ENCODE results near the gene CD7. TPM values are rescaled to one million over a fixed set of nuclear protein-coding genes. Genes with fewer than 3 reads are reported as not detected.

The CD7 gene
- total and polyA plus RNA-seq, 10 donors = 14.8 to 60.1 (median 24.3) TPM

DNA sequence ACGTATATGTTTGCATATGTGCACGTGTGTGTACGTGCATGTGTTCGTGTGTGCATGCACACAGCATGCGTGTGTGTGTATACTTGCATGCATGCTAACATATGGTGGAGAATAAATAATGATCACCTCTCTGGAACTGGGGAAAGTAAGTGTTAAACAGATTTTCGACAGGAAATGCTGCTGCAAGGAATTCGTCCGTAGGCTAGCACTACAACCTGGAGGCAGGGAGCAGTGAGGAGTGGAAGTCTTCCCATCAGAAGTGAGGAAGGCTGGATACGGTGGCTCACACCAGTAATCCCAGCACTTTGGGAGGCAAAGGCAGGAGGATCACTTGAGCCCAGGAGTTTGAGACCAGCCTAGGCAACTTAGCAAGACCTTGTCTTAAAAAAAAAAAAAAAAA, 39.1 kb downstream of the CD7 start:
- Histone ChIP-seq H3K27me3 (replicated peaks in 1 of 7) (no peaks in the 10 kb centered on the region), H3K4me1 (peaks cover 6 to 58% (median 30%) of the 10 kb centered on the region in 6 donors), H3K9me3 (no peaks in the 10 kb centered on the region), H3K36me3 (no peaks in the 10 kb centered on the region), H3K4me3 (no peak overlapping the region), H3K27ac (peak overlapping the region in 3 of 8 donors; percentile 80 to 89 (median 81))
- 76 to 88% (median 87%) methylated on average over 9 of the region's 9 CpGs for WGBS, 5 donors
- DNase-seq = no peak
- no peak for TF ChIP-seq POLR2A (IDR thresholded peaks at IDR 0.05)
- TF ChIP-seq POLR2AphosphoS5 (IDR thresholded peaks at IDR 0.05) = no peak
- TF ChIP-seq, protein P1, sequence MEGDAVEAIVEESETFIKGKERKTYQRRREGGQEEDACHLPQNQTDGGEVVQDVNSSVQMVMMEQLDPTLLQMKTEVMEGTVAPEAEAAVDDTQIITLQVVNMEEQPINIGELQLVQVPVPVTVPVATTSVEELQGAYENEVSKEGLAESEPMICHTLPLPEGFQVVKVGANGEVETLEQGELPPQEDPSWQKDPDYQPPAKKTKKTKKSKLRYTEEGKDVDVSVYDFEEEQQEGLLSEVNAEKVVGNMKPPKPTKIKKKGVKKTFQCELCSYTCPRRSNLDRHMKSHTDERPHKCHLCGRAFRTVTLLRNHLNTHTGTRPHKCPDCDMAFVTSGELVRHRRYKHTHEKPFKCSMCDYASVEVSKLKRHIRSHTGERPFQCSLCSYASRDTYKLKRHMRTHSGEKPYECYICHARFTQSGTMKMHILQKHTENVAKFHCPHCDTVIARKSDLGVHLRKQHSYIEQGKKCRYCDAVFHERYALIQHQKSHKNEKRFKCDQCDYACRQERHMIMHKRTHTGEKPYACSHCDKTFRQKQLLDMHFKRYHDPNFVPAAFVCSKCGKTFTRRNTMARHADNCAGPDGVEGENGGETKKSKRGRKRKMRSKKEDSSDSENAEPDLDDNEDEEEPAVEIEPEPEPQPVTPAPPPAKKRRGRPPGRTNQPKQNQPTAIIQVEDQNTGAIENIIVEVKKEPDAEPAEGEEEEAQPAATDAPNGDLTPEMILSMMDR (IDR thresholded peaks at IDR 0.05 in 8 of 11, conservative IDR thresholded peaks at IDR 0.05 in 3 of 11) = no peak
- intact Hi-C loops (cut with DNase I; ENCODE audit: low total_unique reads) = no loop called here

DNA sequence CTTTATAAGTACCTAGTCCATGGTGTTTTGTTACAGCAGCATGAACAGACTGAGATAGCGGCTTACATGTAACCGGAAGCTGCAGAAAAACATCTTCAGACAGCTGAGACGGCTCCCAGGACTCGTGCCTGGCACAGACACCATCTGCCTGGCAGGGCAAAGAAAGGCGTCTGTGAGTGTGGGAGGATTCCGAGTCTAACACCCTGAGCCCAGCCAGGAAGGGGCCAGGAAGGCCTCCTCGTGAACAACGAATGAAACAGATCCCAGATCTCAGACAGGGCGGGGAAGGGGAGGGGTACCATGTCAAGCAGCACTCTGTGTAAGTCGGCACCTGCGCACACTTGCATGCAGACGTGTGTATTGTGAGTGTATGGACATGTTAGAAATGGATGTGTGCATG, 39.6 kb downstream of the CD7 start:
- intact Hi-C loops (cut with DNase I; ENCODE audit: low total_unique reads) = no loop called here
- peak; percentile 50 for DNase-seq
- Histone ChIP-seq H3K4me1 (peaks cover 6 to 53% (median 28%) of the 10 kb centered on the region in 6 donors), H3K27ac (no peak overlapping the region), H3K9me3 (no peaks in the 10 kb centered on the region), H3K27me3 (replicated peaks in 1 of 7) (no peaks in the 10 kb centered on the region), H3K36me3 (no peaks in the 10 kb centered on the region), H3K4me3 (no peak overlapping the region)
- TF ChIP-seq, protein P1 (IDR thresholded peaks at IDR 0.05 in 8 of 11, conservative IDR thresholded peaks at IDR 0.05 in 3 of 11) = no peak
- TF ChIP-seq POLR2AphosphoS5 (IDR thresholded peaks at IDR 0.05) (no peak), POLR2A (IDR thresholded peaks at IDR 0.05) (no peak)
- WGBS, 5 donors = 83 to 92% (median 86%) methylated on average over 12 of the region's 12 CpGs

DNA sequence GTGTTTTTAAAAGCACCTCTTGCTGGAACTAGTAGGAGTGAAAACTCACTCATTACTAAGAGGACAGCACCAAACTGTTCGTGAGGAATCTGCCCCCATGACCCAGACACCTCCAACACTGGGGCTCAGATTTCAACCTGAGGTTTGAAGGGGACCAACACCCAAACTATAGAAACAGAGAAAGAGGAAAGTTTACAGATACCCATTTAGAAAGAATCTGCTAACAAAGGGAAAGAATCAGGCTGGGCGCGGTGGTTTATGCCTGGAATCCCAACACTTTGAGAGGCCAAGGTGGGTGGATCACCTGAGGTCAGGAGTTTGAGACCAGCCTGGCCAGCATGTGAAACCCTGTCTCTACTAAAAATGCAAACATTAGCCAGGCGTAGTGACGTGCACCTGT, 40.5 kb downstream of the CD7 start:
- intact Hi-C loops (cut with DNase I; ENCODE audit: low total_unique reads) = no loop called here
- TF ChIP-seq, protein P1 (IDR thresholded peaks at IDR 0.05 in 8 of 11, conservative IDR thresholded peaks at IDR 0.05 in 3 of 11) = no peak
- TF ChIP-seq POLR2A (IDR thresholded peaks at IDR 0.05) = no peak
- TF ChIP-seq POLR2AphosphoS5 (IDR thresholded peaks at IDR 0.05) = no peak
- no peaks in the 10 kb centered on the region for H3K9me3 ChIP-seq
- no peaks in the 10 kb centered on the region for H3K27me3 ChIP-seq (replicated peaks in 1 of 7)
- H3K4me1 ChIP-seq = peaks cover 9 to 51% (median 28%) of the 10 kb centered on the region in 6 donors
- H3K27ac ChIP-seq = peak overlapping the region in 1 of 8 donors; percentile 0
- peaks cover 0 to 3% (median 1%) of the 10 kb centered on the region in 6 donors for H3K36me3 ChIP-seq
- DNase-seq = no peak
- WGBS, 5 donors = 84 to 97% (median 95%) methylated on average over 5 of the region's 5 CpGs
- no peak overlapping the region for H3K4me3 ChIP-seq

DNA sequence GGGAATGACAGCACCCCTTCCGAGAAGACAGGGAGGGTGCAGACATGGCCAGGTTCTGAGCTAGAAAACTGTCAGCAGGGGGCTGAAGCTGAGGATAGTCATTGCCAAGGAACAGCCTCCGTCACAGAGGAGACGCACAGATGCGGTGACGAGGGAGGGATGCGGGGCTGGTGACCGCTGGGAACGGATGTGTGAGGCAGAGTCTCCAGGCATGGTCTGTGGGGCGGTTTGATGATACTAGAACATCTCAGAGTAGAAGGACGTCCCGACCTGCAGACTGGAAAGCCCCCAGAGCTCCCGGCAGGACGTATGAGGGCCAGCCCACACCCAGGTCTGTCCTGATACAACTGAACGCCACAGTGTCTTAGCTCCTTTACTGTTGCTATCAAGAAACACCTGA, 42.1 kb downstream of the CD7 start:
- intact Hi-C loops (cut with DNase I; ENCODE audit: low total_unique reads) = no loop called here
- no peak overlapping the region for H3K4me3 ChIP-seq
- peak; percentile 66 for DNase-seq
- H3K36me3 ChIP-seq = peaks cover 0 to 19% (median 16%) of the 10 kb centered on the region in 6 donors
- TF ChIP-seq, protein P1 (IDR thresholded peaks at IDR 0.05 in 8 of 11, conservative IDR thresholded peaks at IDR 0.05 in 3 of 11) = no peak
- TF ChIP-seq POLR2A (IDR thresholded peaks at IDR 0.05) (no peak), POLR2AphosphoS5 (IDR thresholded peaks at IDR 0.05) (no peak)
- 84 to 95% (median 90%) methylated on average over 14 of the region's 14 CpGs for WGBS, 5 donors
- no peaks in the 10 kb centered on the region for H3K9me3 ChIP-seq
- peaks cover 25 to 51% (median 32%) of the 10 kb centered on the region in 6 donors for H3K4me1 ChIP-seq
- no peaks in the 10 kb centered on the region for H3K27me3 ChIP-seq (replicated peaks in 1 of 7)
- no peak overlapping the region for H3K27ac ChIP-seq

Measured in spleen (tissue), 11 donors.